Keratinocyte (primary cell): Measurements from ENCODE around the gene RNU6-9. TPM values are rescaled to one million over a fixed set of nuclear protein-coding genes. Genes with fewer than 3 reads are reported as not detected.

Source experiments
- DNase-seq: peaks from one replicate; pipeline ENCODE4 v3.0.0-alpha.2; 2011; ENCODE audit warnings: low read depth, missing footprints, low spot score
- FAIRE-seq: peaks from 2 replicates; lab custom pipeline; 2011; peaks lifted over from hg19 to GRCh38; lab: Jason Lieb, UNC
- H2AFZ ChIP-seq: 2 replicates; pipeline ENCODE4 v1.6.0; 2012; ENCODE audit warnings: low read length, control low read depth, inconsistent platforms; ENCODE audit not compliant: control insufficient read depth
- H3K27ac ChIP-seq: 2 replicates; pipeline ENCODE4 v1.5.1; 2011; ENCODE audit warnings: low read length; ENCODE audit not compliant: control insufficient read depth, insufficient read depth
- H3K27me3 ChIP-seq: 3 replicates; pipeline ENCODE4 v1.6.0; 2011; ENCODE audit warnings: low read length; ENCODE audit not compliant: control insufficient read depth, insufficient read depth; ENCODE audit errors: extremely low read depth
- H3K36me3 ChIP-seq, 2 experiments: 2 replicates in 1 of 2; 3 replicates in 1 of 2; pipeline ENCODE4 v1.5.1; 2011; ENCODE audit warnings: low read length in 2 of 2, mild to moderate bottlenecking in 1 of 2; ENCODE audit not compliant: control insufficient read depth in 2 of 2, insufficient read depth in 2 of 2; ENCODE audit errors: extremely low read depth in 1 of 2
- H3K4me1 ChIP-seq: 3 replicates; pipeline ENCODE4 v1.5.1; 2011; ENCODE audit warnings: low read length; ENCODE audit not compliant: control insufficient read depth, insufficient read depth; ENCODE audit errors: extremely low read depth
- H3K4me2 ChIP-seq: 3 replicates; pipeline ENCODE4 v1.6.0; 2011; ENCODE audit warnings: low read depth, low read length; ENCODE audit not compliant: control insufficient read depth, insufficient read depth; ENCODE audit errors: extremely low read depth
- H3K4me3 ChIP-seq, 3 experiments: fragments of 200-600 bp in 1 of 3; sonication (generic) in 1 of 3; 2 replicates in 2 of 3; 3 replicates in 1 of 3; pipeline ENCODE4 v1.5.1; 2011 to 2016; ENCODE audit warnings: low read length in 3 of 3, mild to moderate bottlenecking in 3 of 3, control low read depth in 2 of 3, inconsistent platforms in 1 of 3, low read depth in 1 of 3, mixed read lengths in 1 of 3, mixed run types in 1 of 3, moderate library complexity in 1 of 3; ENCODE audit not compliant: control insufficient read depth in 2 of 3, insufficient read depth in 2 of 3; ENCODE audit errors: extremely low read depth in 1 of 3
- H3K79me2 ChIP-seq: 2 replicates; pipeline ENCODE4 v1.6.0; 2012; ENCODE audit warnings: low read length; ENCODE audit not compliant: control insufficient read depth, insufficient read depth
- H3K9ac ChIP-seq: 3 replicates; pipeline ENCODE4 v1.6.0; 2011; ENCODE audit warnings: low read length; ENCODE audit not compliant: control insufficient read depth, insufficient read depth; ENCODE audit errors: extremely low read depth
- H3K9me1 ChIP-seq: 3 replicates; pipeline ENCODE4 v1.6.0; 2011; ENCODE audit warnings: low read length; ENCODE audit not compliant: control insufficient read depth, insufficient read depth; ENCODE audit errors: extremely low read depth
- H3K9me3 ChIP-seq: 2 replicates; pipeline ENCODE4 v1.5.1; 2012; ENCODE audit warnings: low read depth, low read length; ENCODE audit not compliant: control insufficient read depth
- H4K20me1 ChIP-seq: 3 replicates; pipeline ENCODE4 v1.6.0; 2011; ENCODE audit warnings: low read length; ENCODE audit not compliant: control insufficient read depth, insufficient read depth; ENCODE audit errors: extremely low read depth
- EZH2 ChIP-seq: IDR thresholded peaks from one replicate; pipeline ENCODE4 v1.6.1; 2012; ENCODE audit warnings: inconsistent platforms, mild to moderate bottlenecking, low read length, moderate library complexity
- dilution Hi-C: fragments of 300-500 bp; cut with MboI; formaldehyde crosslinking; loops from one replicate; pipeline ENCODE4 v1.7.0; 2020; ENCODE audit warnings: low sequenced_read_pairs; ENCODE audit not compliant: extremely low pct_ligation_motif_present
- polyA plus RNA-seq, 5 experiments: library from polyadenylated mRNA; depleted of rRNA in 3 of 5; stranded (reverse) in 3 of 5; stranded (forward) in 1 of 5; unstranded in 1 of 5; fragments of >200 nt; gene quantifications; 1 replicate in 1 of 5; 2 replicates in 3 of 5; 3 replicates in 1 of 5; pipeline versions ENCODE4 v1.2.1 to v1.2.3, GENCODE V29; 2011 to 2012; ENCODE audit warnings: missing spikeins in 2 of 5, low read depth in 1 of 5, low replicate concordance in 1 of 5
- TF ChIP-seq, protein P1 (sequence below), 3 experiments: IDR thresholded peaks in 1 of 3; conservative IDR thresholded peaks in 1 of 3; optimal IDR thresholded peaks in 1 of 3; 2 replicates in 2 of 3; 3 replicates in 1 of 3; pipeline versions ENCODE3 to v1.5.1; 2011; ENCODE audit warnings: low read length in 3 of 3, mild to moderate bottlenecking in 3 of 3, moderate library complexity in 2 of 3, control low read depth in 1 of 3, inconsistent platforms in 1 of 3; ENCODE audit not compliant: insufficient read depth in 2 of 3; ENCODE audit errors: extremely low read depth in 1 of 3

RNU6-9 gene
- polyA plus RNA-seq, 1 donor (not counting 4 experiments of a cell fraction or from before 2014, with no cell fraction given): not detected

DNA sequence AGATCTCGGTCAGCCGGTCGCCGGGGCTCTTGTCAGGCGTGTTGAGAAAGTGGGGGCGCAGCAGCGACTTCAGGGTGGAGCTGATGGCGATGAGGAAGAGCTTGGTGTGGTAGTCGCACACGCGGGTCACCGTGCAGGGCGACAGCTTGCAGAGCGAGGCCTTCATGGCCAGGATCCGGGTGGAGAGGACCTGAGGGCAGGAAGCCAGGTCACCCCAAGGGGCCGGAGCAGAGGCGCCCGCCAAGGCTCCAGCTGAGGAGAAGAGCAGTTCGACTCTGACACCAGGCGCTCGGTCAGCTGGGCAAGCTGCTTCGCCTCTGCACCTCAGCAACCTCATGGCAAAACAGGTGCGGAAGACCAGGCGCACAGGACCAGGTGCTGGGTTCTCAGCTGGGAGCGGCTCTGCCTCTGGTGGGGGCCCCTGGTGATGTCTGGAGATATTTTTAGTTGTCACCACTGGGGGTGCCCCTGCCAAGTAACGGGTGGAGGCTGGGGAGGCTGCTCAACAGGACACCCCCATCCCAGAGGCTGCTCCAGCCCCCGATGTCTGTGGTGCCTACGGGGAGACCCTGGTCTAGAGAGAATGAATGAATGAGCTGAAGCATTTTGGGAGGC, 17.9 kb upstream of the RNU6-9 start:
- dilution Hi-C loops: no loop called here
- Histone ChIP-seq H3K4me3 (no peak overlapping the region), H3K79me2 (no peaks in the 10 kb centered on the region), H3K27ac (no peak overlapping the region), H3K9me1 (no peaks in the 10 kb centered on the region), H3K9me3 (no peaks in the 10 kb centered on the region), H3K9ac (no peak overlapping the region), H3K4me2 (no peak overlapping the region), H3K27me3 (no peaks in the 10 kb centered on the region), H4K20me1 (no peaks in the 10 kb centered on the region), H3K36me3 (peaks cover 8 to 18% of the 10 kb centered on the region in 2 experiments), H2AFZ (no peak overlapping the region), H3K4me1 (peaks cover 15% of the 10 kb centered on the region)
- FAIRE-seq (no peak), DNase-seq (no peak)
- TF ChIP-seq, protein P1, sequence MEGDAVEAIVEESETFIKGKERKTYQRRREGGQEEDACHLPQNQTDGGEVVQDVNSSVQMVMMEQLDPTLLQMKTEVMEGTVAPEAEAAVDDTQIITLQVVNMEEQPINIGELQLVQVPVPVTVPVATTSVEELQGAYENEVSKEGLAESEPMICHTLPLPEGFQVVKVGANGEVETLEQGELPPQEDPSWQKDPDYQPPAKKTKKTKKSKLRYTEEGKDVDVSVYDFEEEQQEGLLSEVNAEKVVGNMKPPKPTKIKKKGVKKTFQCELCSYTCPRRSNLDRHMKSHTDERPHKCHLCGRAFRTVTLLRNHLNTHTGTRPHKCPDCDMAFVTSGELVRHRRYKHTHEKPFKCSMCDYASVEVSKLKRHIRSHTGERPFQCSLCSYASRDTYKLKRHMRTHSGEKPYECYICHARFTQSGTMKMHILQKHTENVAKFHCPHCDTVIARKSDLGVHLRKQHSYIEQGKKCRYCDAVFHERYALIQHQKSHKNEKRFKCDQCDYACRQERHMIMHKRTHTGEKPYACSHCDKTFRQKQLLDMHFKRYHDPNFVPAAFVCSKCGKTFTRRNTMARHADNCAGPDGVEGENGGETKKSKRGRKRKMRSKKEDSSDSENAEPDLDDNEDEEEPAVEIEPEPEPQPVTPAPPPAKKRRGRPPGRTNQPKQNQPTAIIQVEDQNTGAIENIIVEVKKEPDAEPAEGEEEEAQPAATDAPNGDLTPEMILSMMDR (optimal IDR thresholded peaks at IDR 0.05 in 1 of 3, IDR thresholded peaks at IDR 0.05 in 1 of 3, conservative IDR thresholded peaks at IDR 0.05 in 1 of 3; ENCODE audit: extremely low read depth in 1 of 3, insufficient read depth in 2 of 3, low read length in 3 of 3): no peak
- TF ChIP-seq EZH2: no peak

DNA sequence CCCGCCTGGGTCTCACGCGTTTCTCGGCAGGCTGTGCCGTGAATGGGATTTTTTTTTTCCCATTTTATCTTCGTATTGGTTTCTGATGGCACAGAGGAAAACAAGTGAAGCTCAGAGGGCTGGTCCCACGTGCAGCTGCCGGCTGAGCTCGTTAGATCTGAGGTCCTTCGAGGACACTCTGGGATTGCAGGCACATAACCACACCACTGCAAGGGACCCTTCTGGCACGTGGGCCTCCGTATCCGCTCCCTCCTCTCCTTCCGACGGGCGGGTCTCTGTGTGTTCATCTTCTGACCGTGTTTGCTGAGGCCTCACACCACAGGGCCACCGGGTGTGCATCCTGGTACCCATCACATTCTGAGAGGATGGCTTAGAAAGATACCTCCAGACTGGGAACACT, 17.2 kb upstream of the RNU6-9 start:
- Histone ChIP-seq H3K4me2 (no peak overlapping the region), H3K36me3 (peaks cover 6 to 21% of the 10 kb centered on the region in 2 experiments), H3K4me3 (no peak overlapping the region), H3K4me1 (peaks cover 15% of the 10 kb centered on the region), H3K9me1 (no peaks in the 10 kb centered on the region), H3K27ac (no peak overlapping the region), H3K79me2 (no peaks in the 10 kb centered on the region), H4K20me1 (no peaks in the 10 kb centered on the region), H3K27me3 (no peaks in the 10 kb centered on the region), H2AFZ (no peak overlapping the region), H3K9me3 (no peaks in the 10 kb centered on the region), H3K9ac (no peak overlapping the region)
- DNase-seq (no peak), FAIRE-seq (no peak)
- dilution Hi-C loops: no loop called here
- TF ChIP-seq, protein P1 (optimal IDR thresholded peaks at IDR 0.05 in 1 of 3, IDR thresholded peaks at IDR 0.05 in 1 of 3, conservative IDR thresholded peaks at IDR 0.05 in 1 of 3; ENCODE audit: extremely low read depth in 1 of 3, insufficient read depth in 2 of 3, low read length in 3 of 3): no peak
- TF ChIP-seq EZH2: no peak
